ENCODE results near the gene PDE4B. TPM values are rescaled to one million over a fixed set of nuclear protein-coding genes. Genes with fewer than 3 reads are reported as not detected.

The PDE4B gene
- total and polyA plus RNA-seq, 2 of the 13 experiments (the other 11 are each of a cell fraction or from before 2014, with no cell fraction given): not detected

DNA sequence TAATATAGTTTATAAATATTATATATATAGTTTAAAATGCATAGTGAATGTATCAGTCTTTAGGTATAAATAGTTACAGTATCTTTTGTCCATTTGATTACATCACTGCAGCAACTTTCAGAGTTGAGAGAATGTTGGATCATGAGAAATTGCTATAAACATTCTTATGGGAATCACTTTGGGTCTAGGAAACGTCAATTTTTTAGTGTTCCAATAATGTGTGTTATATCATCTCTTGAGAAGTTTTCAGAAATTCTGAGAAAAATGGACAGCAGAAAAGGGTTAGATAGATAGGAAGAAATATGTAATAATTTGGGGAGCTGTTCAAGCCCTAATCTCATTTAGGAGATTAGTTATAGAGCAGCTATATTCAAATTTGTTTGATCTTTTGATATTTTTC is 556.1 kb downstream of the PDE4B start (continued):
- TF ChIP-seq, protein P1, sequence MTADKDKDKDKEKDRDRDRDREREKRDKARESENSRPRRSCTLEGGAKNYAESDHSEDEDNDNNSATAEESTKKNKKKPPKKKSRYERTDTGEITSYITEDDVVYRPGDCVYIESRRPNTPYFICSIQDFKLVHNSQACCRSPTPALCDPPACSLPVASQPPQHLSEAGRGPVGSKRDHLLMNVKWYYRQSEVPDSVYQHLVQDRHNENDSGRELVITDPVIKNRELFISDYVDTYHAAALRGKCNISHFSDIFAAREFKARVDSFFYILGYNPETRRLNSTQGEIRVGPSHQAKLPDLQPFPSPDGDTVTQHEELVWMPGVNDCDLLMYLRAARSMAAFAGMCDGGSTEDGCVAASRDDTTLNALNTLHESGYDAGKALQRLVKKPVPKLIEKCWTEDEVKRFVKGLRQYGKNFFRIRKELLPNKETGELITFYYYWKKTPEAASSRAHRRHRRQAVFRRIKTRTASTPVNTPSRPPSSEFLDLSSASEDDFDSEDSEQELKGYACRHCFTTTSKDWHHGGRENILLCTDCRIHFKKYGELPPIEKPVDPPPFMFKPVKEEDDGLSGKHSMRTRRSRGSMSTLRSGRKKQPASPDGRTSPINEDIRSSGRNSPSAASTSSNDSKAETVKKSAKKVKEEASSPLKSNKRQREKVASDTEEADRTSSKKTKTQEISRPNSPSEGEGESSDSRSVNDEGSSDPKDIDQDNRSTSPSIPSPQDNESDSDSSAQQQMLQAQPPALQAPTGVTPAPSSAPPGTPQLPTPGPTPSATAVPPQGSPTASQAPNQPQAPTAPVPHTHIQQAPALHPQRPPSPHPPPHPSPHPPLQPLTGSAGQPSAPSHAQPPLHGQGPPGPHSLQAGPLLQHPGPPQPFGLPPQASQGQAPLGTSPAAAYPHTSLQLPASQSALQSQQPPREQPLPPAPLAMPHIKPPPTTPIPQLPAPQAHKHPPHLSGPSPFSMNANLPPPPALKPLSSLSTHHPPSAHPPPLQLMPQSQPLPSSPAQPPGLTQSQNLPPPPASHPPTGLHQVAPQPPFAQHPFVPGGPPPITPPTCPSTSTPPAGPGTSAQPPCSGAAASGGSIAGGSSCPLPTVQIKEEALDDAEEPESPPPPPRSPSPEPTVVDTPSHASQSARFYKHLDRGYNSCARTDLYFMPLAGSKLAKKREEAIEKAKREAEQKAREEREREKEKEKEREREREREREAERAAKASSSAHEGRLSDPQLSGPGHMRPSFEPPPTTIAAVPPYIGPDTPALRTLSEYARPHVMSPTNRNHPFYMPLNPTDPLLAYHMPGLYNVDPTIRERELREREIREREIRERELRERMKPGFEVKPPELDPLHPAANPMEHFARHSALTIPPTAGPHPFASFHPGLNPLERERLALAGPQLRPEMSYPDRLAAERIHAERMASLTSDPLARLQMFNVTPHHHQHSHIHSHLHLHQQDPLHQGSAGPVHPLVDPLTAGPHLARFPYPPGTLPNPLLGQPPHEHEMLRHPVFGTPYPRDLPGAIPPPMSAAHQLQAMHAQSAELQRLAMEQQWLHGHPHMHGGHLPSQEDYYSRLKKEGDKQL (CRISPR knock-in tag; IDR thresholded peaks at IDR 0.05; ENCODE audit: low read depth): no peak
- TF ChIP-seq KDM2A (CRISPR knock-in tag; IDR thresholded peaks at IDR 0.05; ENCODE audit: borderline replicate concordance, low read depth) (no peak), RORA (CRISPR knock-in tag; IDR thresholded peaks at IDR 0.05) (no peak)

DNA sequence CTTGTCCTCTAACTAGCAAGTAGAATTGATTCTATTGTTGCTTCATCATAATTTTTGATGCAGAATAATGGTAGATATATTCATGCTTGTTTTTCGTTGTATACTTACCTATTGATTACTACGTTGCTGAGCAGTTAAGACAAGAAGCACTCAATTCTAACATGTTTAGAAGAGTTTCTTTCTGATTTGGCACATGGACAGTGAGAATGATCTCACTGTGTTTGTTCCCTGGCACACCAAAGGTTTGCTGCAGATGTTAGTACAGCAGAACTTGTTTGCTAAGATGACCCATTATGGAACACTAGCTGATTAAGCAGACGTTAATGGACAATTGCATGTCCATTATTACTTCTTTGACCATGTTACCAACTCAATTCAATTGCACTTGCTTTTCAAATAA is 556.5 kb downstream of the PDE4B start:
- H3K4me1 ChIP-seq (ENCODE audit: insufficient read depth, low read length): no peaks in the 10 kb centered on the region
- FAIRE-seq: no peak
- H3K9me3 ChIP-seq (ENCODE audit: low read length): no peaks in the 10 kb centered on the region
- ATAC-seq: no peak
- H3K79me2 ChIP-seq (ENCODE audit: insufficient read depth, low read length): no peaks in the 10 kb centered on the region
- in situ Hi-C loops (cut with HindIII; ENCODE audit: extremely low pct_ligation_motif_present, low pct_unique_long_range_greater_than_20kb) (no loop called here), intact Hi-C loops (cut with micrococcal nuclease; ENCODE audit: unreplicated experiment) (no loop called here)
- H3K36me3 ChIP-seq (replicated peaks in 1 of 2; ENCODE audit: control insufficient read depth in 1 of 2, insufficient read depth in 2 of 2, low read length in 2 of 2): no peaks in the 10 kb centered on the region
- whole genome bisulfite sequencing (ENCODE audit: low lambda C conversion rate): 0% methylated on average over 3 of the region's 3 CpGs
- no peak for DNase-seq (ENCODE audit: low spot score)
- H3K4me2 ChIP-seq (ENCODE audit: low read depth, low read length): no peak overlapping the region
- no peaks in the 10 kb centered on the region for H3K27me3 ChIP-seq (ENCODE audit: control insufficient read depth in 1 of 2, insufficient read depth in 2 of 2, low read length in 2 of 2)
- ChIA-PET POLR2A (no interaction called here), CTCF (ENCODE audit: low intra/inter-chr PET ratio, low total read pairs) (no interaction called here)
- no peak overlapping the region for H3K9ac ChIP-seq (ENCODE audit: insufficient read depth, low read depth, low read length)
- H2AFZ ChIP-seq (ENCODE audit: low read length): no peak overlapping the region
- H4K20me1 ChIP-seq (ENCODE audit: insufficient read depth, low read length): no peaks in the 10 kb centered on the region
- H3K4me3 ChIP-seq (replicated peaks in 1 of 3; ENCODE audit: insufficient read depth in 1 of 3, low read depth in 2 of 3, low read length in 3 of 3): no peak overlapping the region
- no TSS peak for BruUV-seq (replicated peaks)
- H3K27ac ChIP-seq (ENCODE audit: extremely low read length, insufficient read depth, low read length): no peak overlapping the region
- TF ChIP-seq GLI4 (CRISPR knock-in tag; IDR thresholded peaks at IDR 0.05; ENCODE audit: borderline replicate concordance) (no peak), ZNF7 (CRISPR knock-in tag; IDR thresholded peaks at IDR 0.05) (no peak), ARID2 (CRISPR knock-in tag; IDR thresholded peaks at IDR 0.05; ENCODE audit: borderline replicate concordance) (no peak), HOXA3 (CRISPR knock-in tag; IDR thresholded peaks at IDR 0.05) (no peak), ZSCAN9 (CRISPR knock-in tag; IDR thresholded peaks at IDR 0.05; ENCODE audit: borderline replicate concordance) (no peak), MED13 (CRISPR knock-in tag; IDR thresholded peaks at IDR 0.05) (no peak), ZNF709 (CRISPR knock-in tag; IDR thresholded peaks at IDR 0.05) (no peak), SMAD9 (CRISPR knock-in tag; IDR thresholded peaks at IDR 0.05) (no peak), CHD2 (IDR thresholded peaks at IDR 0.05; ENCODE audit: low read depth, low read length) (no peak), SALL1 (CRISPR knock-in tag; IDR thresholded peaks at IDR 0.05) (no peak), SOX6 (IDR thresholded peaks at IDR 0.05) (no peak), SOX6 (CRISPR knock-in tag; IDR thresholded peaks at IDR 0.05) (no peak), ZNF839 (CRISPR knock-in tag; IDR thresholded peaks at IDR 0.05; ENCODE audit: borderline replicate concordance) (no peak), EZH2 (conservative IDR thresholded peaks at IDR 0.05; ENCODE audit: low read depth, low read length) (no peak), ZNF724P (CRISPR knock-in tag; IDR thresholded peaks at IDR 0.05; ENCODE audit: borderline replicate concordance) (no peak), HOXA7 (CRISPR knock-in tag; IDR thresholded peaks at IDR 0.05) (no peak), KDM1A (CRISPR knock-in tag; IDR thresholded peaks at IDR 0.05) (no peak)
- TF ChIP-seq, protein P2, sequence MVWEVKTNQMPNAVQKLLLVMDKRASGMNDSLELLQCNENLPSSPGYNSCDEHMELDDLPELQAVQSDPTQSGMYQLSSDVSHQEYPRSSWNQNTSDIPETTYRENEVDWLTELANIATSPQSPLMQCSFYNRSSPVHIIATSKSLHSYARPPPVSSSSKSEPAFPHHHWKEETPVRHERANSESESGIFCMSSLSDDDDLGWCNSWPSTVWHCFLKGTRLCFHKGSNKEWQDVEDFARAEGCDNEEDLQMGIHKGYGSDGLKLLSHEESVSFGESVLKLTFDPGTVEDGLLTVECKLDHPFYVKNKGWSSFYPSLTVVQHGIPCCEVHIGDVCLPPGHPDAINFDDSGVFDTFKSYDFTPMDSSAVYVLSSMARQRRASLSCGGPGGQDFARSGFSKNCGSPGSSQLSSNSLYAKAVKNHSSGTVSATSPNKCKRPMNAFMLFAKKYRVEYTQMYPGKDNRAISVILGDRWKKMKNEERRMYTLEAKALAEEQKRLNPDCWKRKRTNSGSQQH (CRISPR knock-in tag; IDR thresholded peaks at IDR 0.05; ENCODE audit: low read depth): no peak

Data from HepG2 (cell line).